ENCODE measurements around the gene METTL23. TPM values are rescaled to one million over a fixed set of nuclear protein-coding genes. Genes with fewer than 3 reads are reported as not detected.
A peak's percentile ranks its signal among the peaks of the same experiment; 100 is the strongest.

Gene METTL23
- polyA plus RNA-seq, 1 donor (not counting 4 experiments of a cell fraction or from before 2014, with no cell fraction given), result 48.3 TPM

GRCh38 chr17:76725580-76726230, 934 bp upstream of the METTL23 start:
- H3K36me3 ChIP-seq (ENCODE audit: control insufficient read depth in 2 of 2, extremely low read depth in 1 of 2, insufficient read depth in 2 of 2, low read length in 2 of 2), result peaks cover 21 to 35% of the 10 kb centered on the region in 2 experiments
- no peak for DNase-seq (ENCODE audit: low read depth, low spot score)
- no peaks in the 10 kb centered on the region for H3K27me3 ChIP-seq (ENCODE audit: control insufficient read depth, extremely low read depth, insufficient read depth, low read length)
- peak overlapping the region; percentile 81 to 93 (median 88) for H3K4me3 ChIP-seq (ENCODE audit: control insufficient read depth in 2 of 3, extremely low read depth in 1 of 3, insufficient read depth in 2 of 3, low read depth in 1 of 3, low read length in 3 of 3)
- peaks cover 20% of the 10 kb centered on the region for H3K4me1 ChIP-seq (ENCODE audit: control insufficient read depth, extremely low read depth, insufficient read depth, low read length)
- H3K9me3 ChIP-seq (ENCODE audit: control insufficient read depth, low read depth, low read length), result no peaks in the 10 kb centered on the region
- peaks cover 6% of the 10 kb centered on the region for H4K20me1 ChIP-seq (ENCODE audit: control insufficient read depth, extremely low read depth, insufficient read depth, low read length)
- TF ChIP-seq CTCF (optimal IDR thresholded peaks at IDR 0.05 in 1 of 3, IDR thresholded peaks at IDR 0.05 in 1 of 3, conservative IDR thresholded peaks at IDR 0.05 in 1 of 3; ENCODE audit: extremely low read depth in 1 of 3, insufficient read depth in 2 of 3, low read length in 3 of 3) (no peak), EZH2 (IDR thresholded peaks at IDR 0.05; ENCODE audit: low read length) (no peak)
- peaks cover 3% of the 10 kb centered on the region for H3K9me1 ChIP-seq (ENCODE audit: control insufficient read depth, extremely low read depth, insufficient read depth, low read length)
- H3K4me2 ChIP-seq (ENCODE audit: control insufficient read depth, extremely low read depth, insufficient read depth, low read depth, low read length), result peak overlapping the region; percentile 99
- FAIRE-seq, result no peak
- peaks cover 67% of the 10 kb centered on the region for H3K79me2 ChIP-seq (ENCODE audit: control insufficient read depth, insufficient read depth, low read length)
- H2AFZ ChIP-seq (ENCODE audit: control insufficient read depth, low read length), result peak overlapping the region; percentile 86
- dilution Hi-C loops (cut with MboI; ENCODE audit: extremely low pct_ligation_motif_present, low sequenced_read_pairs), result no loop called here
- H3K27ac ChIP-seq (ENCODE audit: control insufficient read depth, insufficient read depth, low read length), result peak overlapping the region; percentile 83
- H3K9ac ChIP-seq (ENCODE audit: control insufficient read depth, extremely low read depth, insufficient read depth, low read length), result peak overlapping the region; percentile 91

- peak within 1 kb of the TSS; percentile 91 for H3K9ac ChIP-seq (ENCODE audit: control insufficient read depth, extremely low read depth, insufficient read depth, low read length)
- H3K27ac ChIP-seq (ENCODE audit: control insufficient read depth, insufficient read depth, low read length), result peak within 1 kb of the TSS; percentile 90
- no peaks in the 10 kb centered on the region for H3K9me3 ChIP-seq (ENCODE audit: control insufficient read depth, low read depth, low read length)
- H3K27me3 ChIP-seq (ENCODE audit: control insufficient read depth, extremely low read depth, insufficient read depth, low read length), result no peaks in the 10 kb centered on the region
- H4K20me1 ChIP-seq (ENCODE audit: control insufficient read depth, extremely low read depth, insufficient read depth, low read length), result peaks cover 6% of the 10 kb centered on the region
- H3K4me1 ChIP-seq (ENCODE audit: control insufficient read depth, extremely low read depth, insufficient read depth, low read length), result peaks cover 20% of the 10 kb centered on the region
- H3K4me3 ChIP-seq (ENCODE audit: control insufficient read depth in 2 of 3, extremely low read depth in 1 of 3, insufficient read depth in 2 of 3, low read depth in 1 of 3, low read length in 3 of 3), result peak within 1 kb of the TSS; percentile 81 to 93 (median 93)
- peaks cover 17 to 30% of the 10 kb centered on the region in 2 experiments for H3K36me3 ChIP-seq (ENCODE audit: control insufficient read depth in 2 of 2, extremely low read depth in 1 of 2, insufficient read depth in 2 of 2, low read length in 2 of 2)
- H2AFZ ChIP-seq (ENCODE audit: control insufficient read depth, low read length), result peak within 1 kb of the TSS; percentile 86
- DNase-seq (ENCODE audit: low read depth, low spot score), result peak; percentile 85
- dilution Hi-C loops (cut with MboI; ENCODE audit: extremely low pct_ligation_motif_present, low sequenced_read_pairs), result no loop called here
- H3K9me1 ChIP-seq (ENCODE audit: control insufficient read depth, extremely low read depth, insufficient read depth, low read length), result peaks cover 3% of the 10 kb centered on the region
- TF ChIP-seq CTCF (optimal IDR thresholded peaks at IDR 0.05 in 1 of 3, IDR thresholded peaks at IDR 0.05 in 1 of 3, conservative IDR thresholded peaks at IDR 0.05 in 1 of 3; ENCODE audit: extremely low read depth in 1 of 3, insufficient read depth in 2 of 3, low read length in 3 of 3), result no peak
- H3K79me2 ChIP-seq (ENCODE audit: control insufficient read depth, insufficient read depth, low read length), result peaks cover 64% of the 10 kb centered on the region
- H3K4me2 ChIP-seq (ENCODE audit: control insufficient read depth, extremely low read depth, insufficient read depth, low read depth, low read length), result peak within 1 kb of the TSS; percentile 99
- FAIRE-seq, result no peak
Measured at GRCh38 chr17:76726231-76726775, 336 bp upstream of the METTL23 start, which contains the start of gene JMJD6. Gene JMJD6, minus strand, starts transcription at chr17:76726606. Its CDS starts 131 bp downstream, at chr17:76726475.
